Activated T-cell treated with anti-CD3 and anti-CD28 coated beads, Interleukin-2, amount 50 U/mL, for 24 hours (primary cell): Measurements from ENCODE around the gene FBXW8.

Experiments
- DNase-seq: peaks from one replicate; pipeline ENCODE4 v3.0.0-alpha.2; 2020
- H3K27ac Mint-ChIP-seq: 2 replicates; pipeline ENCODE4 v1.8.0; 2020; ENCODE audit warnings: mild to moderate bottlenecking, mixed read lengths
- H3K27me3 Mint-ChIP-seq: 2 replicates; pipeline ENCODE4 v1.8.0; 2020; ENCODE audit warnings: mixed read lengths
- H3K36me3 Mint-ChIP-seq: 2 replicates; pipeline ENCODE4 v1.8.0; 2020; ENCODE audit warnings: low read depth, mixed read lengths
- H3K4me1 Mint-ChIP-seq: 2 replicates; pipeline ENCODE4 v1.8.0; 2020; ENCODE audit warnings: low read depth, mixed read lengths
- H3K4me3 Mint-ChIP-seq: 2 replicates; pipeline ENCODE4 v1.8.0; 2020; ENCODE audit warnings: mild to moderate bottlenecking, moderate library complexity, mixed read lengths
- H3K9me3 Mint-ChIP-seq: 2 replicates; pipeline ENCODE4 v1.8.0; 2020; ENCODE audit warnings: mixed read lengths

FBXW8 gene

GRCh38 chr12:116910645-116911451, at the start of gene FBXW8:
Gene FBXW8, plus strand, starts transcription at chr12:116910950. Its CDS starts 88 bp downstream, at chr12:116911038.
- Mint-ChIP-seq H3K4me3 (peak within 1 kb of the TSS; percentile 89), H3K36me3 (peaks cover 33% of the 10 kb centered on the region), H3K9me3 (no peaks in the 10 kb centered on the region), H3K27me3 (peaks cover 2% of the 10 kb centered on the region), H3K4me1 (peaks cover 38% of the 10 kb centered on the region), H3K27ac (peak within 1 kb of the TSS; percentile 94)
- peak; percentile 85 for DNase-seq

GRCh38 chr12:116861320-116861719, 49.4 kb upstream of the FBXW8 start:
- DNase-seq: peak; percentile 34
- H3K9me3 Mint-ChIP-seq: peaks cover 2% of the 10 kb centered on the region
- H3K4me1 Mint-ChIP-seq: peaks cover 4% of the 10 kb centered on the region

GRCh38 chr12:116862167-116862566, 48.6 kb upstream of the FBXW8 start:
- H3K9me3 Mint-ChIP-seq: peaks cover 2% of the 10 kb centered on the region
- no peak for DNase-seq
- no peaks in the 10 kb centered on the region for H3K36me3 Mint-ChIP-seq
- peaks cover 4% of the 10 kb centered on the region for H3K4me1 Mint-ChIP-seq
- peaks cover 36% of the 10 kb centered on the region for H3K27me3 Mint-ChIP-seq
- no peak overlapping the region for H3K27ac Mint-ChIP-seq
- no peak overlapping the region for H3K4me3 Mint-ChIP-seq

More at GRCh38 chr12:116861320-116861719, 49.4 kb upstream of the FBXW8 start:
- Mint-ChIP-seq H3K27me3 (peaks cover 44% of the 10 kb centered on the region), H3K27ac (no peak overlapping the region), H3K36me3 (no peaks in the 10 kb centered on the region), H3K4me3 (no peak overlapping the region)

GRCh38 chr12:116863275-116863767, 47.4 kb upstream of the FBXW8 start:
- Mint-ChIP-seq H3K4me3 (no peak overlapping the region), H3K4me1 (peaks cover 4% of the 10 kb centered on the region), H3K36me3 (no peaks in the 10 kb centered on the region), H3K27me3 (peaks cover 24% of the 10 kb centered on the region), H3K27ac (no peak overlapping the region), H3K9me3 (peaks cover 2% of the 10 kb centered on the region)
- peak; percentile 33 for DNase-seq

- Mint-ChIP-seq H3K27me3 (peaks cover 15% of the 10 kb centered on the region), H3K4me1 (peaks cover 4% of the 10 kb centered on the region), H3K9me3 (peaks cover 2% of the 10 kb centered on the region), H3K4me3 (no peak overlapping the region), H3K36me3 (no peaks in the 10 kb centered on the region), H3K27ac (no peak overlapping the region)
- no peak for DNase-seq
Measured at GRCh38 chr12:116864371-116865160, 46.2 kb upstream of the FBXW8 start.

GRCh38 chr12:116867523-116867922, 43.2 kb upstream of the FBXW8 start:
- no peak overlapping the region for H3K4me3 Mint-ChIP-seq
- no peaks in the 10 kb centered on the region for H3K9me3 Mint-ChIP-seq
- peaks cover 7% of the 10 kb centered on the region for H3K27me3 Mint-ChIP-seq
- no peak for DNase-seq
- no peak overlapping the region for H3K27ac Mint-ChIP-seq
- no peaks in the 10 kb centered on the region for H3K4me1 Mint-ChIP-seq
- H3K36me3 Mint-ChIP-seq: no peaks in the 10 kb centered on the region

- Mint-ChIP-seq H3K27ac (no peak overlapping the region), H3K4me1 (peaks cover 3% of the 10 kb centered on the region), H3K4me3 (no peak overlapping the region), H3K36me3 (no peaks in the 10 kb centered on the region), H3K9me3 (peaks cover 5% of the 10 kb centered on the region), H3K27me3 (peaks cover 14% of the 10 kb centered on the region)
- no peak for DNase-seq
Measured at GRCh38 chr12:116870306-116870705, 40.4 kb upstream of the FBXW8 start.

GRCh38 chr12:116874324-116874995, 36.3 kb upstream of the FBXW8 start:
- Mint-ChIP-seq H3K4me1 (peaks cover 17% of the 10 kb centered on the region), H3K9me3 (peaks cover 5% of the 10 kb centered on the region), H3K27me3 (peaks cover 54% of the 10 kb centered on the region), H3K4me3 (no peak overlapping the region), H3K27ac (no peak overlapping the region), H3K36me3 (no peaks in the 10 kb centered on the region)
- DNase-seq: no peak

- Mint-ChIP-seq H3K4me3 (no peak overlapping the region), H3K27ac (no peak overlapping the region), H3K9me3 (peaks cover 5% of the 10 kb centered on the region), H3K36me3 (no peaks in the 10 kb centered on the region), H3K4me1 (peaks cover 28% of the 10 kb centered on the region), H3K27me3 (peaks cover 66% of the 10 kb centered on the region)
- DNase-seq: no peak
Measured at GRCh38 chr12:116876151-116876869, 34.4 kb upstream of the FBXW8 start.

GRCh38 chr12:116878567-116879508, 31.9 kb upstream of the FBXW8 start:
- peaks cover 88% of the 10 kb centered on the region for H3K27me3 Mint-ChIP-seq

GRCh38 chr12:116879509-116880212, 31.1 kb upstream of the FBXW8 start:
- Mint-ChIP-seq H3K27me3 (peaks cover 84% of the 10 kb centered on the region), H3K9me3 (peaks cover 2% of the 10 kb centered on the region), H3K36me3 (no peaks in the 10 kb centered on the region), H3K4me1 (peaks cover 35% of the 10 kb centered on the region), H3K4me3 (peak overlapping the region; percentile 69), H3K27ac (no peak overlapping the region)
- peak; percentile 45 for DNase-seq

More at GRCh38 chr12:116878567-116879508, 31.9 kb upstream of the FBXW8 start:
- Mint-ChIP-seq H3K27ac (no peak overlapping the region), H3K36me3 (no peaks in the 10 kb centered on the region), H3K9me3 (peaks cover 5% of the 10 kb centered on the region), H3K4me1 (peaks cover 36% of the 10 kb centered on the region), H3K4me3 (peak overlapping the region; percentile 57)
- DNase-seq: peak; percentile 36

- Mint-ChIP-seq H3K27ac (no peak overlapping the region), H3K36me3 (no peaks in the 10 kb centered on the region), H3K27me3 (peaks cover 79% of the 10 kb centered on the region), H3K4me3 (peak overlapping the region; percentile 69), H3K4me1 (peaks cover 35% of the 10 kb centered on the region), H3K9me3 (no peaks in the 10 kb centered on the region)
- peak; percentile 33 for DNase-seq
Measured at GRCh38 chr12:116880213-116880816, 30.4 kb upstream of the FBXW8 start.
